Left ventricle myocardium inferior (tissue), 1 donor: ENCODE measurements around the gene SULT1C3. TPM values are rescaled to one million over a fixed set of nuclear protein-coding genes. Genes with fewer than 3 reads are reported as not detected.

Experiments
- DNase-seq: peaks from one replicate; pipeline ENCODE4 v3.0.0-alpha.2; 2020
- H3K27ac ChIP-seq: fragments of 200-600 bp; replicated peaks from 2 replicates; pipeline ENCODE4 v1.8.0; 2021
- H3K27me3 ChIP-seq: fragments of 200-600 bp; 2 replicates; pipeline ENCODE4 v1.8.0; 2021; ENCODE audit warnings: low read depth
- H3K36me3 ChIP-seq: fragments of 200-600 bp; 2 replicates; pipeline ENCODE4 v1.8.0; 2021
- H3K4me1 ChIP-seq: fragments of 200-600 bp; 2 replicates; pipeline ENCODE4 v1.8.0; 2021
- H3K4me3 ChIP-seq: fragments of 200-600 bp; 2 replicates; pipeline ENCODE4 v1.8.0; 2021; ENCODE audit warnings: mild to moderate bottlenecking, moderate library complexity
- H3K9me3 ChIP-seq: fragments of 200-600 bp; replicated peaks from 2 replicates; pipeline ENCODE4 v1.8.0; 2021
- intact Hi-C: fragments of 100-400 bp; cut with micrococcal nuclease; formaldehyde crosslinking; loops from one replicate; pipeline ENCODE4 v1.11.0; 2022
- total RNA-seq: library from RNA; stranded (reverse); fragmentation: NEBNext Ultra II Directional; extraction: Animal tissue kit (Norgen Biotek cat#: 25700); gene quantifications from one replicate; pipeline ENCODE4 v1.2.1, GENCODE V29; 2021
- TF ChIP-seq, protein P1 (sequence below): fragments of 200-600 bp; IDR thresholded peaks from 2 replicates; pipeline ENCODE4 v1.8.0; 2021; ENCODE audit warnings: antibody characterized with exemption, mild to moderate bottlenecking, borderline replicate concordance
- donor health status: DM: no; HTN: yes; CAD: no; lungs with severe emphysema.

SULT1C3 gene
- total RNA-seq, 1 donor from 2014 or later, result not detected

DNA sequence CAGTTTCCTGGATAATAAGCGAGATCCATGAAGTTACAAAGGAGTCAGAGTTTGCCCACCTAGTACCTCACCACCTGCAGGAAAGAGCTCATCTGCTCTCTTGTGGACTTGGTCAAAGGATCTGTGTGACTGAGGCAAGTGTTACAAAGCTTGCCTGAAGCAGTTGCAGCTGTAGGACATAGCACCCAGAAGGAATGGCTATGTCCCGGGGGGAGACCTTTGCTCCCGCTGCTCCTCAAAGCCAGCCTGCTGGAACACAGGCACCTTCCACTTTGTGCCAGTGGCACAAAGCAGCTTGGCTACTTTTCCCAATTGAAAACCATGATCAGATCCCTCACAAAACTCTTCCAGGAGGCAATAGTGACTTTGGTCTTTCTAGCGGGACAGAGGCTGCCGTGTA lies 45.8 kb downstream of the SULT1C3 start:
- Histone ChIP-seq H3K9me3 (peaks cover 3% of the 10 kb centered on the region), H3K27ac (no peak overlapping the region), H3K4me1 (no peaks in the 10 kb centered on the region), H3K4me3 (no peak overlapping the region), H3K36me3 (no peaks in the 10 kb centered on the region), H3K27me3 (no peaks in the 10 kb centered on the region)
- intact Hi-C loops, result no loop called here
- DNase-seq, result no peak
- TF ChIP-seq, protein P1, sequence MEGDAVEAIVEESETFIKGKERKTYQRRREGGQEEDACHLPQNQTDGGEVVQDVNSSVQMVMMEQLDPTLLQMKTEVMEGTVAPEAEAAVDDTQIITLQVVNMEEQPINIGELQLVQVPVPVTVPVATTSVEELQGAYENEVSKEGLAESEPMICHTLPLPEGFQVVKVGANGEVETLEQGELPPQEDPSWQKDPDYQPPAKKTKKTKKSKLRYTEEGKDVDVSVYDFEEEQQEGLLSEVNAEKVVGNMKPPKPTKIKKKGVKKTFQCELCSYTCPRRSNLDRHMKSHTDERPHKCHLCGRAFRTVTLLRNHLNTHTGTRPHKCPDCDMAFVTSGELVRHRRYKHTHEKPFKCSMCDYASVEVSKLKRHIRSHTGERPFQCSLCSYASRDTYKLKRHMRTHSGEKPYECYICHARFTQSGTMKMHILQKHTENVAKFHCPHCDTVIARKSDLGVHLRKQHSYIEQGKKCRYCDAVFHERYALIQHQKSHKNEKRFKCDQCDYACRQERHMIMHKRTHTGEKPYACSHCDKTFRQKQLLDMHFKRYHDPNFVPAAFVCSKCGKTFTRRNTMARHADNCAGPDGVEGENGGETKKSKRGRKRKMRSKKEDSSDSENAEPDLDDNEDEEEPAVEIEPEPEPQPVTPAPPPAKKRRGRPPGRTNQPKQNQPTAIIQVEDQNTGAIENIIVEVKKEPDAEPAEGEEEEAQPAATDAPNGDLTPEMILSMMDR, result no peak

DNA sequence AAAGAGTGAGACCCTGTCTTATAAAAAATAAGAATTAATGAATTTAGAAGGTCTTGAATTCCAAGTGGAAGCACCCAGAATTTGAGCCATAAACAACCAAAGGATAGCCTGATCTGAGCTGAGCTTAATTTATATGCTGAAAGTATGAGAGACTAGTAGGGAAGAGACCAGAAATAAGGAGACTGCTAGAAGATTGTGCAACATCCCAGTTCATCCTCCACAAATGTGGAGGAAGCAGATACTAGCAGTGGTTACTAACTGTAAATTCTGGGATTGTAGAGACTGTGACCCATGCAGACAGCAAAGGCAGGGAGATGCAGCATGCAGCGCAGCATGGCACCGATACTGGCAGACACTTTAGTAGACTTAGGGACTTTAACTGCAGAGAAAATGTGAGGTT lies 47.4 kb downstream of the SULT1C3 start:
- DNase-seq, result no peak
- Histone ChIP-seq H3K4me3 (no peak overlapping the region), H3K27ac (no peak overlapping the region), H3K9me3 (peaks cover 3% of the 10 kb centered on the region), H3K4me1 (no peaks in the 10 kb centered on the region), H3K27me3 (no peaks in the 10 kb centered on the region), H3K36me3 (no peaks in the 10 kb centered on the region)
- TF ChIP-seq, protein P1, result no peak
- intact Hi-C loops, result no loop called here

DNA sequence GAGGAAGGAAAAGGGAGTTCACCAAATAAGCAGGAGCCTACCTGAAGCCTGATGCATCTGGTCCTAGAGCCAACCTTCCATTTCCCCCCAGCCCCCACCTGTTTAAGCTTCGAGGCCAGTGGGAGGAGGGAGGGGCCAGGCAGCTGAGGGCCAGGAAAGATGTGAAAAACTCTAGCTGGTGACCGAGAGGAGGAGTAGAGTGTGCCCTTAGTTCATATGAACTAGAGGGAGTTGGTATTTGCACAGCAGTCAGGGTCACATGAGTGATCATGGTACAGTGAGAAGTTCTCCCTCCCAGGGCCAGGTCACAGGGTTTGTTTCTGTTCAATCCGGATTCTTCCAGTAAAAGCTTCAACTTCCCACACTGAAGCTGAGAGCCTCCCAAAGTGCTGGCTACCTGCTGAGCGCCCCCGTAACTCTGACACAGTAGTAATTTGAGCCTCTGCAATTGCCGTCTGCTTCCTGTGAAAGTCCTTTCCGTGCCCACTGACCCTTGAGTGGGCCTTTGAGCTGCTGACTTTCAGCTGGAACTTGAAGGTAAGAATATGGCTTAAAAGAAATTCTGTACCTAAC lies 48.9 kb downstream of the SULT1C3 start, which contains the start of gene SULT1C2:
TSS of gene SULT1C2 (plus strand) at position 362 of the 573 bp plus-strand sequence. CDS start 4,773 bp downstream, outside the sequence.
- Histone ChIP-seq H3K27ac (no peak within 1 kb of the TSS), H3K4me3 (peak within 1 kb of the TSS; percentile 19), H3K4me1 (no peaks in the 10 kb centered on the region), H3K27me3 (no peaks in the 10 kb centered on the region), H3K36me3 (no peaks in the 10 kb centered on the region), H3K9me3 (peaks cover 3% of the 10 kb centered on the region)
- TF ChIP-seq, protein P1, result no peak
- intact Hi-C loops, result no loop called here
- DNase-seq, result no peak

DNA sequence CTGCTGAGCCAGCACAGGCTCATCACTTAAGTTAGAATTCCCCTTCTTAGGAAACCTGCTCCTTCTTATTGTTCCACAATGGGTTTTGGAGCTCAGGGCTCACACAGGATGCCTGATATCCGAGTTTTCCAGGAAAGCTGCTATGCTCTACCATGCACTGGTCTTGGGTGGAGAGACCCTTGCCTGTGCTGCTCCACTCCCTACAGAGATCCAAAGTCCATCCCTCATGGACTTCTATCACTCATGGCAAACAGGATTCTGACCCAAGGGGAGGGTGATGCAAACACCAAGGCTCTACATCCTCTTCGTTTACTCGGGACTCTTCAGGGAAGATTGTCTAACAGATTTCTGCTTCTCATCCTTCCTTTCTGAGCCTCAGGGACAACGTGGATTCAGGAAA lies 54.1 kb downstream of the SULT1C3 start:
- no peak overlapping the region for H3K27ac ChIP-seq
- intact Hi-C loops, result no loop called here
- no peaks in the 10 kb centered on the region for H3K4me1 ChIP-seq
- no peaks in the 10 kb centered on the region for H3K27me3 ChIP-seq
- peaks cover 3% of the 10 kb centered on the region for H3K9me3 ChIP-seq
- H3K4me3 ChIP-seq, result no peak overlapping the region
- no peak for DNase-seq
- TF ChIP-seq, protein P1, result no peak
- no peaks in the 10 kb centered on the region for H3K36me3 ChIP-seq

DNA sequence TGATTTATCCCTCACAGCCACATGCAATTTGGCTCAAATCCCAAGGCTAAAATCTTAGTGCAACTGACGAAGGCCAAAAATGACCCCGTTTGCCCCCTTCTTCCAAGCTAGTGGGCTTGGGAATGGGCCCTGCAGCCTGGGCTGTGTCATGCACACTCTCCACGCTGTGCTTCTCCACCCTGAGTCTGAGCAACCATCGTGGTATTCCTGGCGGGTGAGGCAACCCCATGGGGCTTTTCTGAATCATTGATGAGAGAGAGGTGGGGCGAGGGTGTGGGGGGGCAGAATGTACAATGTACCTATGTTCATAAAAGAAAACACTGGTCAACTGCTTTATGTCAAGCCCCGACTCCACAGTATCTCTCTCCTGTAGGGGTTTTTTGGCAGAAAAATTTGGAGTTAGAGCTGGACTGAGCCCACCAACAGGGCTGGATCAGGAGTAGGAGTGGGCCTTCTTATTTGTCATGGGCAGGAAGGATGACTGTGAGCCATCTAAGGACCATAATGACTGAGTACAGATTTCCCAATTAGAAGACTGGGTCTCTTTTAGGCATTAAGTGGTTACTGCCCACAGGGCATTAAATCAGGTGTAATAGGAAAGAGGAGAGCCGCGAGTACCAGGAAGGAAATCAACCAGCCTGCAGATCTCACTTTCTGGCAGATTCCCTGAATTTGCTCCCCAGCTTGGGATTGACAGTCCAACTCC lies 57.8 kb downstream of the SULT1C3 start:
- TF ChIP-seq, protein P1, result no peak
- intact Hi-C loops, result no loop called here
- no peak overlapping the region for H3K27ac ChIP-seq
- H3K4me1 ChIP-seq, result no peaks in the 10 kb centered on the region
- H3K9me3 ChIP-seq, result no peaks in the 10 kb centered on the region
- no peaks in the 10 kb centered on the region for H3K36me3 ChIP-seq
- H3K4me3 ChIP-seq, result no peak overlapping the region
- H3K27me3 ChIP-seq, result no peaks in the 10 kb centered on the region
- no peak for DNase-seq
